ENCODE data around the gene BAG5. TPM values are rescaled to one million over a fixed set of nuclear protein-coding genes. Genes with fewer than 3 reads are reported as not detected.

The BAG5 gene
- total and polyA plus RNA-seq, 7 donors, result 13.2 to 27.1 (median 18.6) TPM

DNA sequence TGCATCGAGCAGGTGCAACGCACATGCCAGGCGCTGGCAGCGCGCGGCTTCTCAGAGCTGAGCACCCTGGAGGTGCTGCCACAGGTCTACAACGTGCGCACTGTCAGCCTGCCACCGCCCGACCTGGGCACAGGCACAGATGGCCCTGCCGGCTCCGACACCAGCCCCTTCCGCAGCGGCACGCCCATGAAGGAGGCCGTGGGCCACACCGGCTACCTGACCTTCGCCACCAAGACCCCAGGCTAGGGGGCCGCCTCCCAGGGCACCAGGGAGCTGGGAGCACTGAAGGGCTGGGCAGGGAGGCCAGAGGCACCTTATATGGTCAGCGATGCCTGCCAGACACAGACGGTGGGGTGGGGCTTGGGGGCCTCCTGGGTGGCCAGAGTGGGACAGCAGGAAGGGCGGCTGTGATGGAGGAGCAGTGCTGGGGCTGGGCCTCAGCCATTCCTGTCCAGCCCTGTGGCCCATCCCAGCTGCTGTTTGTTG, 27.8 kb downstream of the BAG5 start:
- TF ChIP-seq, protein P1, sequence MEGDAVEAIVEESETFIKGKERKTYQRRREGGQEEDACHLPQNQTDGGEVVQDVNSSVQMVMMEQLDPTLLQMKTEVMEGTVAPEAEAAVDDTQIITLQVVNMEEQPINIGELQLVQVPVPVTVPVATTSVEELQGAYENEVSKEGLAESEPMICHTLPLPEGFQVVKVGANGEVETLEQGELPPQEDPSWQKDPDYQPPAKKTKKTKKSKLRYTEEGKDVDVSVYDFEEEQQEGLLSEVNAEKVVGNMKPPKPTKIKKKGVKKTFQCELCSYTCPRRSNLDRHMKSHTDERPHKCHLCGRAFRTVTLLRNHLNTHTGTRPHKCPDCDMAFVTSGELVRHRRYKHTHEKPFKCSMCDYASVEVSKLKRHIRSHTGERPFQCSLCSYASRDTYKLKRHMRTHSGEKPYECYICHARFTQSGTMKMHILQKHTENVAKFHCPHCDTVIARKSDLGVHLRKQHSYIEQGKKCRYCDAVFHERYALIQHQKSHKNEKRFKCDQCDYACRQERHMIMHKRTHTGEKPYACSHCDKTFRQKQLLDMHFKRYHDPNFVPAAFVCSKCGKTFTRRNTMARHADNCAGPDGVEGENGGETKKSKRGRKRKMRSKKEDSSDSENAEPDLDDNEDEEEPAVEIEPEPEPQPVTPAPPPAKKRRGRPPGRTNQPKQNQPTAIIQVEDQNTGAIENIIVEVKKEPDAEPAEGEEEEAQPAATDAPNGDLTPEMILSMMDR (IDR thresholded peaks at IDR 0.05), result no peak
- peak in 3 of 4 donors; percentile 18 to 59 (median 27) for TF ChIP-seq POLR2AphosphoS5 (IDR thresholded peaks at IDR 0.05)
- TF ChIP-seq EP300 (IDR thresholded peaks at IDR 0.05), result no peak
- TF ChIP-seq POLR2A (IDR thresholded peaks at IDR 0.05), result no peak
- Histone ChIP-seq H3K4me3 (peak overlapping the region in 2 of 4 donors; percentile 30 to 46), H3K27ac (peak overlapping the region; percentile 92 to 98 (median 94))

DNA sequence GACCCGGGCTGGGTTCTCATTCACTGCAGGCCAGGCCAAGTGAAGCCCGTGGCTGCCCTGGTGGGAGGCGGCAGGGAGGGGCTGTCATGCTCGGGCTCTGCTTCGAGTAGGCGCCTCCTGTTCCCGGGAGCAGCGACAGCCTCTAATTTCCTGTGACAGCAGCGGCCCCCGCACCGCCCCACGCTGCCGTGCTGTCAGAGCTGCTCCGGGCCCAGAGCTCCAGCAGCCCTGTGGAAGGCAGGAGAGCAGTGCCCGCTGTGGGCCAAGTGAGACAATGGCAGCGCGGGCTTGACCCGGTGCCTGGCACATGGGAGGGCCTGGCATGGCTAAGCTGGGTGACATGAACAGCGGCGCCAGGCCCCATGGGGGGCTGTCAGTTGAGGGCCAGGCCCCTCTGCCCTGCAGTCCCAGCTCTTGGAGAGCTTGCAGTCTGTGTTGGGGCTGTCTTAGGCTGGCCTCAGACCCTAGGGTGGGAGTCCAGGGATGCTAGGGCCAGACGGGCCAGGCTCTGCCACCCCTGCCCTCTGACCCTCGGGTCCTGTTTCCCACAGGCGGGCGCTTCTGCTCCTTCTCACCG, 28.4 kb downstream of the BAG5 start:
- H3K4me3 ChIP-seq, result peak overlapping the region; percentile 20 to 46 (median 35)
- TF ChIP-seq POLR2AphosphoS5 (IDR thresholded peaks at IDR 0.05), result no peak
- TF ChIP-seq, protein P1 (IDR thresholded peaks at IDR 0.05), result no peak
- TF ChIP-seq POLR2A (IDR thresholded peaks at IDR 0.05), result no peak
- peaks cover 0 to 96% (median 90%) of the 10 kb centered on the region in 4 donors for H3K4me1 ChIP-seq
- peak; percentile 69 for DNase-seq
- peak overlapping the region; percentile 92 to 98 (median 94) for H3K27ac ChIP-seq
- no peaks in the 10 kb centered on the region for H3K9me3 ChIP-seq
- no peaks in the 10 kb centered on the region for H3K27me3 ChIP-seq
- H3K36me3 ChIP-seq, result peaks cover 0 to 15% (median 3%) of the 10 kb centered on the region in 4 donors
- intact Hi-C loops (cut with DNase I), result no loop called here
- WGBS, 2 donors, result 86 to 91% methylated on average over 25 of the region's 25 CpGs

More for the DNA sequence above, 27.8 kb downstream of the BAG5 start:
- H3K9me3 ChIP-seq, result no peaks in the 10 kb centered on the region
- H3K27me3 ChIP-seq, result no peaks in the 10 kb centered on the region
- peak; percentile 95 for DNase-seq
- intact Hi-C loops (cut with DNase I), result no loop called here
- 87 to 89% methylated on average over 22 of the region's 22 CpGs for WGBS, 2 donors
- peaks cover 0 to 98% (median 91%) of the 10 kb centered on the region in 4 donors for H3K4me1 ChIP-seq
- peaks cover 0 to 15% (median 3%) of the 10 kb centered on the region in 4 donors for H3K36me3 ChIP-seq

DNA sequence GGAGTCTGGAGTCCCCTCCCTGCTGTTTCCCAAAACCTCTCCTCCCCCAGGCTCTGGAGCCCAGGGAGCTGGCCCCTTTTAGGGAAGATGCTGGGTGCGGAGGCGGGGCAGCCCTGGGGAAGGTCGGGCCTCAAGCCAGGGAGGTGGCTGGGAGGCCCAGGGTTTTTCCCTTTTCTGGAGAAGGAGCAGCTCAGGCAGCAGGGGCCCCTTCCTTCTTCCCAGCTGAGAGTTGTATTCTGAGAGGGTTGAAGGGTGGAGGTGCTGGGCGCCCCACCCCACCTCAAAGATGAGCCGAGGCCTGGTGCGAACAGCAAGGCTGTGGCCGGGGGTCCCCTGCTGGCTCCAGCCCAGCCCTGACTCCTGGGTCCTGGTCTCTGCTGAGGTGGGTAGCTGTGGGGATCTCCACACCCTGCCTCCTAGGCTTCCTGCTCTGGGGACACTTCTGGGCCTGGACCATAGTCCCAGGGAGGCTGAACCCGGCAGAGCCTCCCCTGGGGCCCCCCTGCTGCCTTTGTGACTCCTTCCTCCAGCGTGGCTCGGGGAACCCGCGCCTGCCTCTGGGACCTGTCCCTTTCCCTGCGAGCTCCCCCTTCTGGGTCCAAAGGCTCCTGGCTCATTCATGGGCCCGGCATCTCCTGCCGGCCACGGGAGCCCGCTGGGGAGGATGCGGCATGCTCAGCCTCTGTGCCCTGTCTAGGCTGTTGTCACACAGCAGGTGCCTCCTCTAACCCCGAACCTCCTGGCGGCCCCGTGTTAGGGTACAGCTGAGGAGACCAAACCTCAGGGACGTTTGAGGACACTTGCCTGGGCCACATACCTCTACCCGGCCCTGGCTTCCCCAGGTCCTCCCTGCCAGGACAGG, 29.1 kb downstream of the BAG5 start:
- peak in 1 of 4 donors; percentile 6 for TF ChIP-seq EP300 (IDR thresholded peaks at IDR 0.05)
- TF ChIP-seq POLR2AphosphoS5 (IDR thresholded peaks at IDR 0.05), result peak; percentile 47 to 66 (median 56)
- TF ChIP-seq, protein P1 (IDR thresholded peaks at IDR 0.05), result peak in 1 of 4 experiments; percentile 13
- peak in 1 of 2 donors; percentile 15 for TF ChIP-seq POLR2A (IDR thresholded peaks at IDR 0.05)
- peaks cover 0 to 94% (median 87%) of the 10 kb centered on the region in 4 donors for H3K4me1 ChIP-seq
- no peaks in the 10 kb centered on the region for H3K27me3 ChIP-seq
- H3K9me3 ChIP-seq, result no peaks in the 10 kb centered on the region
- H3K4me3 ChIP-seq, result peak overlapping the region; percentile 20 to 46 (median 35)
- DNase-seq, result peak; percentile 92
- WGBS, 2 donors, result 83 to 85% methylated on average over 23 of the region's 23 CpGs
- intact Hi-C loops (cut with DNase I), result no loop called here
- H3K36me3 ChIP-seq, result peaks cover 0 to 15% (median 3%) of the 10 kb centered on the region in 4 donors
- peak overlapping the region; percentile 92 to 98 (median 94) for H3K27ac ChIP-seq

DNA sequence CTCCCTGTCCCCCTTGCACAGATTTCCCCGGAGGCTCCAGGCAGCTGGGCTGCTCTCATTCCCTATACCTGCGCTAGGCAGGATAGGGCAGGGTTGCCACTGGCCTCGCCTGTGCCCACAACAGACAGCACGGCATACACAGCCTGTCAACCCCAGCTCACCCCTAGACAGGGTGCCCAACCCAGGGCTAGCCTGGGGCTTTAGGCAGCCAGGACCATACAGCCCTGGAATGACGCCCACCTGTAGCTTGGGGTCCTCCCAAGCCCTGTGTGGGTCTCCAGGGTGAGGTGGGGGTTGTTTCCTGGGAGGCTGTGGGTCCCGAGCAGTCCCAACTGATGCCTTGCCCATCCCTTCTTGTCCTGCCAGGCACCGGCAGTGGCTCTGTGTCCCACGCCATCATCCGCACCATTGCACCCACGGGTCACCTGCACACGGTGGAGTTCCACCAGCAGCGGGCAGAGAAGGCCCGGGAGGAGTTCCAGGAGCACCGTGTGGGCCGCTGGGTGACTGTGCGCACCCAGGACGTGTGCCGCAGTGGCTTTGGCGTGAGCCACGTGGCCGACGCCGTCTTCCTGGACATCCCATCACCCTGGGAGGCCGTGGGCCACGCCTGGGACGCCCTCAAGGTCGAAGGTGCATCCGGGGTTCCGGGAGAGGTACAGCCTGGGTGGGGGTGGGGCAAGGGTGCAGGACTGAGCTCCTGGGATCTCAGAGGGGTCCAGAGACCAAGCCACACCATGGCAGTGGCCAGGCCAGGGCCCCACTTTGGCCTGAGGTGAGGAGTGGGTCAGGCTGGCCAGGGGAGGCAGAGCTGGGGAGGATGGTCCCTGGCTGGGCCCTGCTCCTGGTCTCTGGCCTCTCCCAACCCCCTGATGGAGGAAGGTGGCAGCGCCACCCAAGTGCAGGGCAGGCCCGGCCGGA, 30.0 kb downstream of the BAG5 start:
- H3K4me3 ChIP-seq, result peak overlapping the region in 3 of 4 donors; percentile 25 to 46 (median 45)
- no peak for TF ChIP-seq POLR2A (IDR thresholded peaks at IDR 0.05)
- TF ChIP-seq, protein P1 (IDR thresholded peaks at IDR 0.05), result no peak
- peak in 1 of 4 donors; percentile 17 for TF ChIP-seq POLR2AphosphoS5 (IDR thresholded peaks at IDR 0.05)
- peaks cover 0 to 93% (median 88%) of the 10 kb centered on the region in 4 donors for H3K4me1 ChIP-seq
- no peaks in the 10 kb centered on the region for H3K27me3 ChIP-seq
- H3K27ac ChIP-seq, result peak overlapping the region; percentile 92 to 98 (median 94)
- peaks cover 0 to 15% (median 3%) of the 10 kb centered on the region in 4 donors for H3K36me3 ChIP-seq
- intact Hi-C loops (cut with DNase I), result no loop called here
- 72 to 88% methylated on average over 32 of the region's 32 CpGs for WGBS, 2 donors
- DNase-seq, result peak; percentile 69
- no peaks in the 10 kb centered on the region for H3K9me3 ChIP-seq

All from sigmoid colon (tissue), 7 donors.